GM18909 (cell line): Measurements from ENCODE around the gene EEF1A2.

Experiments used
- ATAC-seq: cut with Tn5 transposase; IDR thresholded peaks from one replicate; pipeline ENCODE4 v1.9.1; 2021; ENCODE audit warnings: mild to moderate bottlenecking; ENCODE audit not compliant: unreplicated experiment, poor library complexity

The EEF1A2 gene

DNA sequence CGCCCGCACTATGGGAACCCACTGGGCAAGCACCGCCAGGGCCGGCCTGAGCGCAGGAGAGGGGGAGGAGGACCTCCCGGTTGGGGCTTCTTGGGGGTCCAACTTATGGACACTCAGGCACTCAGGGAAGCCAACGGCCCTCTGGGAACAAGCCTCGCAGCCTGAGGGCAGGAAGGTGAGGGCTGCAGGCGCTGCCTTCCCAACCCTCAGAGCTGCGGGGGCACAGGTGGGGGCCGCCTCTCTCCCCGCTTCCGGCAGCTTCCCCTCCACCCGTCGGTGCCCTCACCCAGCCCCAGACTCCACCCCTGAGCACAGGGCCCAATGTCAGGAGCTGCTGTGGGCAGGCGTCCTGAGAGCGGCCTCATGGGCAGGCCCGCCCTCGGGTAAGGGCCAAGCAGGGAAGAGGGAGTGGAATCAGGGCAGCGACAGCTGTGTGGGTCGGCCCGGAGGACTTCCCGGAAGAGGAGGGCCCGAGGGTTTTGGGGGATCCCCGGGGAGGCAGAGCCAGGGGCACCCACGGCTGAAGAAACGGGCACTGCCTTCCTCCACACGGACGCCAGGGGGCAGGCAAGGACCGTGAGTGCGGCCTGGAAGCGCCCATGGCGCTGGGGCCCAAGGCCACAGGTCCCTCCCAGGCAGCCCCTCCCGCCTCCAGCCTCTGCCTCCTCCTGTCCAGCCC, 38.8 kb upstream of the EEF1A2 start:
- ATAC-seq = peak; percentile 87

DNA sequence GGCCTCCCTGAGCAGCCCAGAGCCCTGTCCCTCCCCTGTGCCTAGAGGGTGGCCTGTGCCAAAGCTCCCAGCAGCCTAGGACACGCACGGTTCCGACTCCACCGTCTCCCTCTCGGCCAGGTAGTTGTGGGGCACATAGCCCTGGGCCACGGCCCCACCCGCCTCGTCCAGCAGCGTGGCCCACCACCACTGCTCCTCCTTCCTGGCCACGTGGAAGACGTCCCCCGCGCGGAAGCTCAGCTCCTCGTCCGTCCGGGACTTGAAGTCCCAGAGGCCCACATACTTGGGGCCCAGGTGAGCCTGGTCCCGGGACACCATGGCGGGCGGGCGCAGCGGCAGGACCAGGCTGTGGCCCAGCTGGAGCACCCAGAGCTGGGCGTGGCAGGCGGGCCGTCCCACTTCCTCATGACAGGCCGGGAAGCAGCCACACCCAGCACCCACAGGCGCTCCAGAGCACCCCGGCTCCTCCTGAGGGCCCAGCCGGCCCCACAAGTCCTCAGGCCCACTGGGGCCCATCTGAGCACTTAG, 38.2 kb upstream of the EEF1A2 start, which contains the start of gene PTK6:
Gene PTK6 (minus strand): TSS at position 380 of the 528 bp plus-strand sequence. CDS start 62 bp downstream, at position 318.
- peak; percentile 10 for ATAC-seq

- no peak for ATAC-seq
Observed at GRCh38 chr20:63536241-63536977, 37.5 kb upstream of the EEF1A2 start.

DNA sequence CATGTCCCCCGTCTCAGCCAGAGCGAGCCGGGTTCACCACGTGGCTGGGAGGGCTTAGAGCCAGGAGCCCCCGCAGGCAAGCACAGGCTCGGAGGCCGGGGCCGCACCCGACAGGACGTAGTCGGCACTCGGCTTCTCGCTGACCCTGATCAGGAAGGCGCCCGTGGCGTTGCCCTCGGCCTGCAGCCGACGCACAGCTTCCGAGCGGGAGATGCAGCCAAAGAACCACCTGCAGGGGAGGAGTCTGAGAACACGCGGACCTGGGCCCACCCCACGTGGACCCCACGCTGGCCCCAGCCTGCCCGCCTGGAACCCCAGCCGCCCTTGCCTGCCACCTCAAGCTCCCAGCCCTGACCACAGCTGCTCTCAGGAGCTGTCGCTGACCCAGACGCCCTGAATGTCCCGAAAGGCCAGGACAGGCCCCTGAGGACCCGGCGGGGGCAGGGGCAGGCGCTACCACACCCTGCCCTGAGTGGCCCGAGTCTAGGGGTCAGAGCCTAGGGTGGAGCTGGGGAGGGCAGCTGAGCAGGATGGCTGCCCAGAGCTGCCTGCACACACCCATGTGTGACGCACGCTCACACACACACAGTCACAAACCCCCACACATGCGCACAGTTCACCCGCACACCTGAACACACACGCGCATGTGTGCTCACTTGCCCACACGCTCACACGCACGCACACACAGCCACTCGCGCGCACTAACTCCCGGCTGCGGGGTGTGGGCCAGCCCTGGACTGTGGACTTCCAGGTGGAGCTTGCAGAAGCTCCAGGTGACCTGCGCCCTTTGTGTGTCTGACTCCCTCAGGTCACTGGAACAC, 36.2 kb upstream of the EEF1A2 start:
- ATAC-seq = no peak

DNA sequence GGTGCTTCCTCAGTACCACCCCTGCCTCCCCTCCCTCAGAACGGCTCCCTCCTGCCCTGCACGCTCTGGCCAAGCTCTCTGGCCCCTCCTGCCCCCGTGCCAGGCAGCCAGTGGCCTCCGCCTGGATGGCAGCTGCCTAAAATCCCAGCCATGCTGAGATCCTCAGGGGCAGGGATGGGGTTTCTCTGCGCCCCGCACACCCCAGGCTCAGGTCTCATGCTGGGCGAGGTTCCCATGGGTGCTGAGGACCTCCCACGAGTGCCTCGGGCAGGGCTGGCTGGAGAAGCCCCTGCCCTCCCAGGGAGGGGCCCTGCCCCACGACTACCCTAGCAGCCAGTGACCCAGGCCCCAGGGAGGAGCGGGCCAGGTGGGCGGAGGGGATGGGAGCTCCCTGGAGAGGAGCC, 35.5 kb upstream of the EEF1A2 start:
- ATAC-seq = no peak

GRCh38 chr20:63533871-63534393, 35.0 kb upstream of the EEF1A2 start:
- ATAC-seq = no peak

GRCh38 chr20:63533388-63533787, 34.5 kb upstream of the EEF1A2 start:
- no peak for ATAC-seq

- no peak for ATAC-seq
Observed at GRCh38 chr20:63532449-63532971, 33.6 kb upstream of the EEF1A2 start.

DNA sequence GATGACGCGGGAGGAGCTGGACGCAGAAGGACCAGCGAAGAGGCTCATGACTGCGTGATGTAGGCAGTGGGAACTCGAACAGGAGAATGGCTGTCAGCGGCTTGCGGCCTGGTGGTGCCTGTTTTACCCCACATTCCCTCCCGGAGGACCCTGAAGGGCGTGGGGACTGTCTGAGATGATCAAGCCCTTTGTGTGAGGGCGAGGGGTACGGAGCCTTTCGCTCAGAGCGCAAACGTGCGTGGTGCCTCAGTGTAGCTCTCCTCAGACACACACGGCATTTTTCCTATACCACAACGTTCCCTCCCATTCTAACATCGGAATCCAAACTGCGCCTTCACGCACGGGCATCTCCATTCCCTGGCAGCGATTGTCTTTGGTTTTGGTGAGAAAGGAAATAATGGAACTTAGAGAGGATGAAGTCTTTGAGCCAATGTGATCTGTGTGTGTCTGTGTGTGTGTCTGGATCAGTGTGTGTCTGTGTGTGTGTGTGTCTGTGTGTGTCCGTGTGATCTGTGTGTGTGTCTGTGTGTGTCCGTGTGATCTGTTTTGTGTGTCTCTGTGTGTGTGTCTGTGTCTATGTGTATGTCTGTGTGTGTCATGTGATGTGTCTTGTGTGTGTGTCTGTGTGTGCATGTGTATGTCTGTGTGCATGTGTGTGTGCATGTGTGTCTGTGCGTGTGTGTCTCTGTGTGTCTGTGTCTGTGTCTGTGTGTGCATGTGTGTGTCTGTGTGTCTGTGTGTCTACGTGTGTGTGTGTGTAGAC, 33.0 kb upstream of the EEF1A2 start:
- ATAC-seq = no peak

DNA sequence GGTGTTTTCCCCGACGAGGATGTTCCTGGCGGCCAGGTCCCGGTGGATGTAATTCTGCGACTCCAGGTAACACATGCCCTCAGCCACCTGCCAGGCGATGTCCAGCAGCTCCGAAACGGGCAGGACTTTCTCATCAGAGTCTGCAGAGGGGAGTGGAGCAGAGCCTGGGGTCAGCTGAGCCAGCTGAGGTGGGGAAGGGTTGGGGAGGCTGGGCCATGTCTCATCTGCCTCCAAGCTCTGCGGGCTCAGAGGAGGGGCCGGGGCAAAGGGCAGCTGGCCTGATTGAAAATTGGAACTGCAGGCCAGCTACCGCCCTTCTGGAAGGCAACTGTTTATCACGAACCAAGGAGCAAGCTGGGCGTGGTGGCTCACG, 31.9 kb upstream of the EEF1A2 start:
- ATAC-seq = no peak

DNA sequence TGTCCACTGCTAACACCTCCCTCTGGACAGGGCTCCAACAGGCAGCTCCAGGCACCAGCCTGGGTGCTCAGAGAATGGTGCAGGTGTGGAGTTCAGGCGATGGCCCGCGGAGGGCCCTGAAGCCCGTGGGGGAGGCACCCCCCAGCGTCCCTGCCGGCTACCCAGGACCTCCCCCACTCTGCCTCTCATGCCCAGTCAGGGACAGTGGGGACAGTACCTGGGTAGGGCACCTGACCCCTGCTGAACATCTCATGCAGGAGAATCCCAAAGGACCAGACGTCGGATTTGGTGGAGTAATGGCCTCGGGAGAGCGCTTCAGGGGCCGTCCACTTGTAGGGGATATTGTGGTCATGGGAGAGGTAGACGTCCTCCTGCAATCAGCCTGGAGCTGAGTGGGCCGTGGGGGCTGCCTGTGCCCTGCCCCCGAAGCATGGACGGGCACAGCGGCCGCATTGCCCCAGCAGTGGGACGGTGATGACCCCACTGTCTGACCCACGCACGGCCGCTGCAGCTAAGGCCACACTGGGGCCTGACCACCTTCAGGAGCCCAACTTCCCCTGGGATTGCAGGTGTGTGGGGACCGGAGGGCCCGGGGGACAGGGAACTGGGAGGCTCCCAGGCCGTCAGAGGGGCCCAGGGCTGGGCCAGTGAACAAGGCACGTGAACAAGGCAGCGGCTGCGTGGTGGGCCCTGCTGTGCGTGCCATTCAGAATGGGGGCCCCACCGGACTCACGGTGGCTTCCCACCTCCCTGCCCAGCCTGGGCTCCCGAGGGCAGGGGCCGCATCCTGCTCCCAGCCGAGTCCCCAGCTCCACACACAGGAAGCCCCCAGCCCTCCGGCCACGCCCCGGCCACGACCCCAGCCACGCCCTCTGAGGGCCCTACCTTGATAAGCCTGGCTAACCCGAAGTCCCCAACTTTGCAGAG, 31.2 kb upstream of the EEF1A2 start:
- no peak for ATAC-seq

- no peak for ATAC-seq
Observed at GRCh38 chr20:63529180-63529860, 30.4 kb upstream of the EEF1A2 start.

DNA sequence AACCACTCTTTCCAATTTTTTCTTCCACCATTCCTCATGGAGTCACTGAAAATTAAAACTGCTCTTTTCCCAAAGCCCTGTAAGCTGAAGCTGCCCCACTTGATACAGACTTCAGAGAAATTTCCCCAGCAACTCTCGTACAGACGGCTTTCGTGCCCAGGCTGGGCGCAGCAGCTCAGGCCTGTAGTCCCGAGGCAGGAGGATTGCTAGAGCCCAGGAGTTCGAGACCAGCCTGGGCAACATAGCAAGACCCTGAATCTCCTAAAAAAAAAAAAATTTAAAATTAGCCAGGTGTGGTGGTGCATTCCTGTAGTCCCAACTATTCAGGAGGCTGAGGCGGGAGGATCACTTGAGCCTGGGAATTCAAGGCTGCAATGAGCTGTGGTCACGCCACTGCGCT, 28.3 kb upstream of the EEF1A2 start:
- no peak for ATAC-seq

GRCh38 chr20:63525971-63526370, 27.1 kb upstream of the EEF1A2 start:
- no peak for ATAC-seq

DNA sequence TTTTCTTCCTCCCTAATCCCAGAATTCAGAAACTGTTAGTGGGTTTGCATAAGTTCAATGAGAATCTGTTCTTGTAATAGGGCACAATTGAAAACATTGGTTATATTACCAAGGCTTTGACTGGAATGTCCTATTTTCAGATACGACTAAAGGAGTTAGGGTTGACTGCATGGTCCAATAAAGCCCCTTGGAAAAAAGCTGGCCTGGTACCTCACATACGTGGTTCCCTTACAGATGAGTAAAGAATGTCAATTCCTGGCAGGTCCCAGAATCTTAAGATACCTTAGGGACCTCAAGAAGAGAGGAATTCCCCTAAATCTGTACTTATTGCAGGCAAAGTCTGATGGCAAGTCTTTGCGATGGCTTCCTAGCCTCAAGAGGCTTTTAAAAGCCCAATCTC, 26.3 kb upstream of the EEF1A2 start:
- no peak for ATAC-seq

DNA sequence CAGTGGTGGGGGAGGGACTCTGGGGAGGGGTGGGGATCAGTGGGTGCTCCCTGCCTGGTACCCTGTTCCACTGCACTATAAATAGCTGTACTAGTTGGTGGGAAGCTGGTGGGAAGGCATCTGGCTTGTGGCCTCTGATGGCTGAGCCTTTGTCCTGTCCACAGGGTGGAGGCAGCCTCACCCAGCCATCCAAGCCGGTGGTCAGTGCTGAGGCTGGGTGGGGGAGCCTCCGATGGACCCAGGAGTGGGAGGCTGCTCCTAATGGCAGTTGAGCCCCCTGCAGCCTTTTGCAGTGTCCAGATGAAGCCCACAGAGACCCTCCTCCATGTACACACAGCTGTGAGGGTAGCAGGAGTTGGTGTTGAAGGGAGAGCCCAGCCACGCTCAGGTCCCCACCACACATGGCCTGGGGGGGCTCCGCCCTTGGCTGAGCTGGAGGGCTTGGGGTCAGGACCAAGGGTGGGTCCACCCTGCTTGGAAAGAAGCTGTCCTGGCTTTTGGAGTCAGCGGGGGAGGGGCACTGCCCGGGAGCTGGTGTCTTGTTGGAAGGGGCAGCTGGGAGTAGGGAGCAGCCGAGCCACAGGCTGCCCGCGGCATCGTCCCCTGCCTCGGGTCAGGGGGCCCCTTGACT, 24.2 kb upstream of the EEF1A2 start:
- no peak for ATAC-seq

DNA sequence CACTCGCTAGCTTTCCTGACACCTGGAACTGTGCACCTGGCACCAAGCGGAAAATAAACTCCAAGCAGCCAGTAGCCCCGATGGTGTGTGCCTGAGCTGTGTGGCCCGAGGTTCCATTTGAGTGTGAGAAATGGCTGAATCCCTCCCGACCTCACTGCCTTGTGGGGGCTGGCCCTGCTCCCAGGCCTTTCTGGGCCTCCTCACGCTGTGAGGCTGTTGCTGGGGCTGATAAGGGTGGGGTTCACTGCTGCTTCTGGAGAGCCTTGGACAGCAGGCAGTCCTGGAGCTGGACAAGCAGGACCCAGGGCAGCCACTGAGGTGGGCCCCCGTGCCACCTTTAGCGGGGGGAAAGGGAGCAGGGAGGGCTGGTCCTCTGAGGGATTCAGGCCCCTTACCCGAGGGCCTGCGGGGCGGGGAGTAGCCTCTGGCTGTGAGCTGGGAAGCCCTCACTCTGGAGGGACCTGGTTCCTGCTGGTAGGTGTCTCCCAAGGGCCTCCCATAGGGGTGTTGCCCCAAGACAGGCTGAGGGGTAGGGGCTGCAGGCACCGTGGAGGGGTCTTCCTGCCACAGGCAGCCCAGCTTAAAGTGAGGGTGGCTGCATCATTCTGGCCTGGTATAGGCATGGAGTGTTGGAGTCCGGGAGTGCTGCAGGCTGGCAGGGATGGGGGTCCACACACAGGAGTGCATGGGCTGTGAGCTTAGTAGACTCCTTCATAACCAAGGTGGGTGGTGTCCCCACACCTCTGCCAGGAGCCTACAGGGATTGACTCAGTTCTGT, 23.4 kb upstream of the EEF1A2 start:
- no peak for ATAC-seq
